ENCODE results near the gene FNDC11. TPM values are rescaled to one million over a fixed set of nuclear protein-coding genes. Genes with fewer than 3 reads are reported as not detected.
"Not testable (repeated sequence)": the region's sequence is repeated elsewhere in the genome, so short reads cannot be mapped to it uniquely, and the experiment has no call there.

FNDC11 gene
- total and polyA plus RNA-seq, 3 donors from 2014 or later, result 85.4 to 147 (median 121) TPM

GRCh38 chr20:63599396-63600050, 45.6 kb downstream of the FNDC11 start:
- intact Hi-C loops (cut with DNase I; ENCODE audit: low total_unique reads), result no loop called here
- 88 to 96% methylated on average over 27 of the region's 27 CpGs for WGBS, 2 donors
- Histone ChIP-seq H3K4me3 (no peak overlapping the region), H3K4me1 (no peaks in the 10 kb centered on the region), H3K27ac (no peak overlapping the region), H3K9me3 (no peaks in the 10 kb centered on the region), H3K27me3 (no peaks in the 10 kb centered on the region), H3K36me3 (ENCODE audit: low read depth, missing control alignments) (no peaks in the 10 kb centered on the region)
- TF ChIP-seq CTCF (IDR thresholded peaks at IDR 0.05) (no peak), POLR2A (IDR thresholded peaks at IDR 0.05) (no peak)
- DNase-seq, result no peak

- WGBS, 2 donors, result 71 to 89% methylated on average over 5 to 8 of the region's 8 CpGs
- H3K27ac ChIP-seq; DNase-seq; H3K27me3 ChIP-seq; H3K9me3 ChIP-seq; H3K4me1 ChIP-seq; H3K4me3 ChIP-seq; intact Hi-C loops (cut with DNase I; ENCODE audit: low total_unique reads); H3K36me3 ChIP-seq (ENCODE audit: low read depth, missing control alignments): not testable (repeated sequence)
Measured at GRCh38 chr20:63601679-63602078, 47.7 kb downstream of the FNDC11 start.

- no peak for DNase-seq
- Histone ChIP-seq H3K4me3 (no peak overlapping the region), H3K9me3 (no peaks in the 10 kb centered on the region), H3K36me3 (ENCODE audit: low read depth, missing control alignments) (no peaks in the 10 kb centered on the region), H3K4me1 (no peaks in the 10 kb centered on the region), H3K27me3 (no peaks in the 10 kb centered on the region), H3K27ac (no peak overlapping the region)
- no peak for TF ChIP-seq CTCF (IDR thresholded peaks at IDR 0.05)
- TF ChIP-seq POLR2A (IDR thresholded peaks at IDR 0.05), result no peak
- intact Hi-C loops (cut with DNase I; ENCODE audit: low total_unique reads), result no loop called here
- WGBS, 2 donors, result 93 to 94% methylated on average over 3 of the region's 3 CpGs
Measured at GRCh38 chr20:63602321-63602720, 48.4 kb downstream of the FNDC11 start.

Other genes with a start within 250 kb of the FNDC11 start
- 1 to 10 TPM; 7.4 to 8.3 TPM for gene CHRNA4, start 192.8 kb upstream of the FNDC11 start, total RNA-seq
- 3.3 TPM for gene CHRNA4, start 192.8 kb upstream of the FNDC11 start, polyA plus RNA-seq (ENCODE audit: insufficient read depth, low read depth, low replicate concordance)
- 10 to 100 TPM; 49.2 to 60.9 TPM for gene KCNQ2, start 81.5 kb upstream of the FNDC11 start, total RNA-seq
- 36.2 TPM for gene KCNQ2, start 81.5 kb upstream of the FNDC11 start, polyA plus RNA-seq (ENCODE audit: insufficient read depth, low read depth, low replicate concordance)
- 10 to 100 TPM in 1 of 2 donors, 1 to 10 TPM in 1; 9.8 to 15.9 TPM for gene EEF1A2, start 55.1 kb upstream of the FNDC11 start, total RNA-seq
- gene EEF1A2, start 55.1 kb upstream of the FNDC11 start, polyA plus RNA-seq (ENCODE audit: insufficient read depth, low read depth, low replicate concordance), result 19.1 TPM
- 100 to 1,000 TPM; 431 to 529 TPM for gene PPDPF, start 33.4 kb upstream of the FNDC11 start, total RNA-seq
- gene PPDPF, start 33.4 kb upstream of the FNDC11 start, polyA plus RNA-seq (ENCODE audit: insufficient read depth, low read depth, low replicate concordance), result 207 TPM
- under 1 TPM in 1 of 2 donors, not detected in 1; 0.37 TPM for gene PTK6, start 16.8 kb upstream of the FNDC11 start, total RNA-seq
- 0.26 TPM for gene PTK6, start 16.8 kb upstream of the FNDC11 start, polyA plus RNA-seq (ENCODE audit: insufficient read depth, low read depth, low replicate concordance)
- under 1 TPM; 0.19 to 0.24 TPM for gene SRMS, start 6.4 kb upstream of the FNDC11 start, total RNA-seq
- 0.42 TPM for gene SRMS, start 6.4 kb upstream of the FNDC11 start, polyA plus RNA-seq (ENCODE audit: insufficient read depth, low read depth, low replicate concordance)
- gene HELZ2, start 20.1 kb downstream of the FNDC11 start, total RNA-seq, result 10 to 100 TPM; 13.5 to 22.9 TPM
- gene HELZ2, start 20.1 kb downstream of the FNDC11 start, polyA plus RNA-seq (ENCODE audit: insufficient read depth, low read depth, low replicate concordance), result 7.1 TPM
- gene GMEB2, start 72.9 kb downstream of the FNDC11 start, total RNA-seq, result 10 to 100 TPM; 31.0 to 33.1 TPM
- 20.3 TPM for gene GMEB2, start 72.9 kb downstream of the FNDC11 start, polyA plus RNA-seq (ENCODE audit: insufficient read depth, low read depth, low replicate concordance)
- gene STMN3, start 99.3 kb downstream of the FNDC11 start, total RNA-seq, result 10 to 100 TPM in 1 of 2 donors, 1 to 10 TPM in 1; 8.4 to 16.5 TPM
- gene STMN3, start 99.3 kb downstream of the FNDC11 start, polyA plus RNA-seq (ENCODE audit: insufficient read depth, low read depth, low replicate concordance), result 15.1 TPM
- gene RTEL1, start 104.2 kb downstream of the FNDC11 start, total RNA-seq, result 10 to 100 TPM; 56.8 to 84.6 TPM
- gene RTEL1, start 104.2 kb downstream of the FNDC11 start, polyA plus RNA-seq (ENCODE audit: insufficient read depth, low read depth, low replicate concordance), result 34.2 TPM
- gene TNFRSF6B, start 142.5 kb downstream of the FNDC11 start, total RNA-seq, result 10 to 100 TPM; 26.2 to 30.5 TPM
- gene TNFRSF6B, start 142.5 kb downstream of the FNDC11 start, polyA plus RNA-seq (ENCODE audit: insufficient read depth, low read depth, low replicate concordance), result 3.0 TPM
- 10 to 100 TPM; 55.4 to 55.6 TPM for gene ARFRP1, start 153.8 kb downstream of the FNDC11 start, total RNA-seq
- 37.8 TPM for gene ARFRP1, start 153.8 kb downstream of the FNDC11 start, polyA plus RNA-seq (ENCODE audit: insufficient read depth, low read depth, low replicate concordance)
- gene ZGPAT, start 153.9 kb downstream of the FNDC11 start, total RNA-seq, result 10 to 100 TPM; 53.1 to 57.3 TPM
- gene ZGPAT, start 153.9 kb downstream of the FNDC11 start, polyA plus RNA-seq (ENCODE audit: insufficient read depth, low read depth, low replicate concordance), result 43.1 TPM
- 10 to 100 TPM; 41.4 to 47.4 TPM for gene LIME1, start 182.5 kb downstream of the FNDC11 start, total RNA-seq
- gene LIME1, start 182.5 kb downstream of the FNDC11 start, polyA plus RNA-seq (ENCODE audit: insufficient read depth, low read depth, low replicate concordance), result 5.6 TPM
- gene SLC2A4RG, start 185.6 kb downstream of the FNDC11 start, total RNA-seq, result 100 to 1,000 TPM; 123 to 141 TPM
- gene SLC2A4RG, start 185.6 kb downstream of the FNDC11 start, polyA plus RNA-seq (ENCODE audit: insufficient read depth, low read depth, low replicate concordance), result 64.4 TPM